OCI-LY7 (cell line): Measurements from ENCODE around the gene CHPF2. TPM values are rescaled to one million over a fixed set of nuclear protein-coding genes. Genes with fewer than 3 reads are reported as not detected.

Source experiments
- BruUV-seq: library from RNA; stranded (reverse); fragments of 400-500 nt; replicated peaks from 2 replicates; lab custom pipeline; 2021; lab: Mats Ljungman, UMichigan
- CTCF ChIA-PET: fragments of 300-600 bp; sonication (Branson Sonifier 250); formaldehyde crosslinking; loops from one replicate; lab custom pipeline; 2022; ENCODE audit warnings: antibody characterized with exemption; ENCODE audit not compliant: unreplicated experiment; lab: Charles Lee
- POLR2A ChIA-PET: fragments of 300-600 bp; sonication (Branson Sonifier 250); formaldehyde crosslinking; loops from one replicate; lab custom pipeline; 2022; ENCODE audit warnings: antibody characterized with exemption; lab: Charles Lee
- DNase-seq: peaks from one replicate; pipeline ENCODE4 v3.0.0-alpha.2; 2015; ENCODE audit warnings: low spot score
- H2AFZ ChIP-seq: fragments of 200-600 bp; sonication (generic), shearing (Covaris generic); 2 replicates; pipeline ENCODE4 v1.6.1; 2014; ENCODE audit warnings: mild to moderate bottlenecking, antibody characterized with exemption, low read length, moderate library complexity
- H3K27ac ChIP-seq: fragments of 200-600 bp; sonication (generic); 2 replicates; pipeline ENCODE4 v1.5.1; 2014; ENCODE audit warnings: mixed run types, low read depth, mild to moderate bottlenecking, moderate library complexity, low read length, inconsistent platforms; ENCODE audit not compliant: poor library complexity, severe bottlenecking
- H3K36me3 ChIP-seq: fragments of 200-600 bp; sonication (generic); 2 replicates; pipeline ENCODE4 v1.6.1; 2014; ENCODE audit warnings: mild to moderate bottlenecking, antibody characterized with exemption, low read length, moderate library complexity, mixed read lengths; ENCODE audit not compliant: insufficient read depth
- H3K4me1 ChIP-seq: fragments of 200-600 bp; sonication (generic); 2 replicates; pipeline ENCODE4 v1.5.1; 2014; ENCODE audit warnings: mild to moderate bottlenecking, low read length; ENCODE audit not compliant: insufficient read depth, poor library complexity, severe bottlenecking
- H3K4me2 ChIP-seq: fragments of 200-600 bp; sonication (generic); 2 replicates; pipeline ENCODE4 v1.6.1; 2014; ENCODE audit warnings: mild to moderate bottlenecking, low read length
- H3K4me3 ChIP-seq: fragments of 200-600 bp; sonication (generic); 2 replicates; pipeline ENCODE4 v1.5.1; 2014; ENCODE audit warnings: mild to moderate bottlenecking, low read depth, low read length; ENCODE audit not compliant: poor library complexity, severe bottlenecking
- H3K79me2 ChIP-seq: fragments of 200-600 bp; sonication (generic); 2 replicates; pipeline ENCODE4 v1.6.1; 2016; ENCODE audit warnings: low read depth, mild to moderate bottlenecking, low read length, moderate library complexity, mixed read lengths; ENCODE audit not compliant: insufficient read depth
- H3K9me2 ChIP-seq: fragments of 200-600 bp; sonication (generic); 2 replicates; pipeline ENCODE4 v1.6.1; 2016; ENCODE audit warnings: mild to moderate bottlenecking, low read length, mixed read lengths; ENCODE audit not compliant: insufficient read depth
- H3K9me3 ChIP-seq: fragments of 200-600 bp; sonication (generic); 2 replicates; pipeline ENCODE4 v1.6.1; 2014; ENCODE audit warnings: mild to moderate bottlenecking, mixed run types, low read length, mixed read lengths
- H4K20me1 ChIP-seq: fragments of 200-600 bp; sonication (generic); 2 replicates; pipeline ENCODE4 v1.6.1; 2014; ENCODE audit warnings: mild to moderate bottlenecking, antibody characterized with exemption, low read length, moderate library complexity, mixed read lengths; ENCODE audit not compliant: insufficient read depth
- EZH2phosphoT487 ChIP-seq: fragments of 200-600 bp; sonication (generic); IDR thresholded peaks from 2 replicates; pipeline ENCODE4 v1.6.1; 2018; ENCODE audit warnings: low read depth, borderline replicate concordance, mild to moderate bottlenecking, mixed run types, antibody characterized with exemption, low read length, moderate library complexity, mixed read lengths
- intact Hi-C: fragments of 100-400 bp; cut with micrococcal nuclease; formaldehyde crosslinking; loops from one replicate; pipeline ENCODE4 v1.10.0; 2022; ENCODE audit not compliant: unreplicated experiment
- total RNA-seq, 2 experiments: library from RNA; depleted of rRNA in 1 of 2; stranded (reverse); fragments of >200 nt in 1 of 2; shearing (Covaris generic) in 1 of 2; gene quantifications; 2 replicates each; pipeline ENCODE4 v1.2.3, GENCODE V29; 2014 to 2022
- TF ChIP-seq, protein P1 (sequence below): fragments of 200-600 bp; sonication (generic); conservative IDR thresholded peaks from 2 replicates; pipeline ENCODE4 v1.5.1; 2014; ENCODE audit warnings: mild to moderate bottlenecking, antibody characterized with exemption, low read length, moderate library complexity, mixed read lengths

Gene CHPF2
- total RNA-seq, 2 experiments from 2014 or later = 27.0 to 29.8 TPM

DNA sequence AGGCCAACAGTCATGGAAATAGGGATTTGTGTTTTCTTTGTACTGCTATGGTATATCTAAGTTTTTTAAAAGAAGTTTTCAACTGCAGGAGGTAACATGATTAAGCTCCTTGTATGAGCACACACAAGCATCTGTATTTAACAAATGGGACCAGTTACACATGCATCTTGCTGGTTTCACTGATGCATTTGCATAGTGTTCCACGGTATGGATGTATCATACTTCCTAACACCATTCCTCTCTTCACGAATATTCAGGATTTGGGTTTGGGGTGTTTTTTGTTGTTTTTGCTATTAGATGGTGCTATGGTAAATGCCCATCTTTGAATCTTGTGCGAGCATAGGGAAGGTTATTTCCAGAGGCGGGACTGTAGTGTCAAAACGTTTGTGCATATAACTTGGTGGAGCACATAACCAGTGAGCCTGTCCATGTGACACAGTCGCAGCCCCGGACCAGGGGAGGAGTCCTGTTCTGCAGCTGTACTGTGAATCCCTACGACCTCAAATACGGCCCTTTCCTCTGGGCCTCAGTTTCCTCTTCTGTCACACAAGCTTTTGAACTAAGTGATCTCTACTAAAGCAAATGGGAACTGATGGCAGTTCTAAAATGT, 23.9 kb upstream of the CHPF2 start:
- no peaks in the 10 kb centered on the region for H3K79me2 ChIP-seq
- no peaks in the 10 kb centered on the region for H4K20me1 ChIP-seq
- intact Hi-C loops = no loop called here
- H3K4me3 ChIP-seq = no peak overlapping the region
- no peak overlapping the region for H2AFZ ChIP-seq
- no peak for DNase-seq
- no peaks in the 10 kb centered on the region for H3K9me2 ChIP-seq
- H3K27ac ChIP-seq = no peak overlapping the region
- no TSS peak for BruUV-seq
- H3K4me2 ChIP-seq = no peak overlapping the region
- TF ChIP-seq, protein P1, sequence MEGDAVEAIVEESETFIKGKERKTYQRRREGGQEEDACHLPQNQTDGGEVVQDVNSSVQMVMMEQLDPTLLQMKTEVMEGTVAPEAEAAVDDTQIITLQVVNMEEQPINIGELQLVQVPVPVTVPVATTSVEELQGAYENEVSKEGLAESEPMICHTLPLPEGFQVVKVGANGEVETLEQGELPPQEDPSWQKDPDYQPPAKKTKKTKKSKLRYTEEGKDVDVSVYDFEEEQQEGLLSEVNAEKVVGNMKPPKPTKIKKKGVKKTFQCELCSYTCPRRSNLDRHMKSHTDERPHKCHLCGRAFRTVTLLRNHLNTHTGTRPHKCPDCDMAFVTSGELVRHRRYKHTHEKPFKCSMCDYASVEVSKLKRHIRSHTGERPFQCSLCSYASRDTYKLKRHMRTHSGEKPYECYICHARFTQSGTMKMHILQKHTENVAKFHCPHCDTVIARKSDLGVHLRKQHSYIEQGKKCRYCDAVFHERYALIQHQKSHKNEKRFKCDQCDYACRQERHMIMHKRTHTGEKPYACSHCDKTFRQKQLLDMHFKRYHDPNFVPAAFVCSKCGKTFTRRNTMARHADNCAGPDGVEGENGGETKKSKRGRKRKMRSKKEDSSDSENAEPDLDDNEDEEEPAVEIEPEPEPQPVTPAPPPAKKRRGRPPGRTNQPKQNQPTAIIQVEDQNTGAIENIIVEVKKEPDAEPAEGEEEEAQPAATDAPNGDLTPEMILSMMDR = no peak
- no peak for TF ChIP-seq EZH2phosphoT487
- no peaks in the 10 kb centered on the region for H3K4me1 ChIP-seq
- H3K36me3 ChIP-seq = peaks cover 17% of the 10 kb centered on the region
- ChIA-PET POLR2A (no interaction called here), CTCF (no interaction called here)
- H3K9me3 ChIP-seq = no peaks in the 10 kb centered on the region

- H3K27ac ChIP-seq = no peak overlapping the region
- no TSS peak for BruUV-seq
- no peaks in the 10 kb centered on the region for H3K79me2 ChIP-seq
- peaks cover 29% of the 10 kb centered on the region for H3K36me3 ChIP-seq
- no peak for DNase-seq
- no peak for TF ChIP-seq EZH2phosphoT487
- TF ChIP-seq, protein P1 = no peak
- H3K9me2 ChIP-seq = no peaks in the 10 kb centered on the region
- ChIA-PET CTCF (no interaction called here), POLR2A (interaction anchor here (0.6 kb wide), 1 partner anchor 129 kb away, joined by 3 read pairs; the partner anchor contains the start of gene FASTK)
- H2AFZ ChIP-seq = no peak overlapping the region
- no peaks in the 10 kb centered on the region for H3K4me1 ChIP-seq
- no peaks in the 10 kb centered on the region for H4K20me1 ChIP-seq
- H3K9me3 ChIP-seq = no peaks in the 10 kb centered on the region
- H3K4me3 ChIP-seq = no peak overlapping the region
- no peak overlapping the region for H3K4me2 ChIP-seq
- intact Hi-C loops = no loop called here
Observed at GRCh38 chr7:151209588-151209987, 22.7 kb upstream of the CHPF2 start.

GRCh38 chr7:151210087-151210854, 22.0 kb upstream of the CHPF2 start, which contains the start of gene H2BK1:
TSS of gene H2BK1 (minus strand) at chr7:151210488. CDS start at chr7:151210318, 170 bp downstream.
- CTCF ChIA-PET = no interaction called here
- H3K9me2 ChIP-seq = no peaks in the 10 kb centered on the region
- H3K4me2 ChIP-seq = no peak within 1 kb of the TSS
- no TSS peak for BruUV-seq
- no peak for DNase-seq
- POLR2A ChIA-PET = interaction anchor here (0.6 kb wide), 1 partner anchor 129 kb away, joined by 3 read pairs; the partner anchor contains the start of gene FASTK
- no peaks in the 10 kb centered on the region for H3K4me1 ChIP-seq
- peaks cover 36% of the 10 kb centered on the region for H3K36me3 ChIP-seq
- H3K79me2 ChIP-seq = no peaks in the 10 kb centered on the region
- H3K27ac ChIP-seq = no peak within 1 kb of the TSS
- intact Hi-C loops = no loop called here
- H4K20me1 ChIP-seq = no peaks in the 10 kb centered on the region
- no peaks in the 10 kb centered on the region for H3K9me3 ChIP-seq
- no peak for TF ChIP-seq EZH2phosphoT487
- TF ChIP-seq, protein P1 = no peak
- H3K4me3 ChIP-seq = no peak within 1 kb of the TSS
- no peak within 1 kb of the TSS for H2AFZ ChIP-seq
